ENCODE results near the gene NEURL1. TPM values are rescaled to one million over a fixed set of nuclear protein-coding genes. Genes with fewer than 3 reads are reported as not detected.

The NEURL1 gene
- 0.27 TPM in 1 of 2 replicates, not detected in the other for total RNA-seq (ENCODE audit: low replicate concordance)

GRCh38 chr10:103493362-103493915, at the start of gene NEURL1:
NEURL1 (plus strand) TSS chr10:103493705; CDS start chr10:103494388, 683 bp downstream.
- TF ChIP-seq CTCF (IDR thresholded peaks at IDR 0.05; ENCODE audit: insufficient read depth, low read length), result no peak
- no peak for DNase-seq (ENCODE audit: low read depth)
- H3K4me3 ChIP-seq (ENCODE audit: low read depth, low read length), result peak within 1 kb of the TSS; percentile 56

GRCh38 chr10:103444478-103444877, 49.0 kb upstream of the NEURL1 start:
- no peak overlapping the region for H3K4me3 ChIP-seq (ENCODE audit: low read depth, low read length)
- TF ChIP-seq CTCF (IDR thresholded peaks at IDR 0.05; ENCODE audit: insufficient read depth, low read length), result no peak
- DNase-seq (ENCODE audit: low read depth), result no peak

GRCh38 chr10:103445366-103445765, 48.1 kb upstream of the NEURL1 start:
- no peak for DNase-seq (ENCODE audit: low read depth)
- no peak overlapping the region for H3K4me3 ChIP-seq (ENCODE audit: low read depth, low read length)
- TF ChIP-seq CTCF (IDR thresholded peaks at IDR 0.05; ENCODE audit: insufficient read depth, low read length), result no peak

GRCh38 chr10:103445767-103446567, 47.5 kb upstream of the NEURL1 start:
- peak; percentile 97 for DNase-seq (ENCODE audit: low read depth)
- no peak overlapping the region for H3K4me3 ChIP-seq (ENCODE audit: low read depth, low read length)
- TF ChIP-seq CTCF (IDR thresholded peaks at IDR 0.05; ENCODE audit: insufficient read depth, low read length), result no peak

GRCh38 chr10:103447187-103447586, 46.3 kb upstream of the NEURL1 start:
- no peak for TF ChIP-seq CTCF (IDR thresholded peaks at IDR 0.05; ENCODE audit: insufficient read depth, low read length)
- no peak for DNase-seq (ENCODE audit: low read depth)
- no peak overlapping the region for H3K4me3 ChIP-seq (ENCODE audit: low read depth, low read length)

- H3K4me3 ChIP-seq (ENCODE audit: low read depth, low read length), result peak overlapping the region; percentile 87
- peak; percentile 90 for DNase-seq (ENCODE audit: low read depth)
These were observed 44.8 kb upstream of the NEURL1 start for GRCh38 chr10:103448746-103449145.

More at GRCh38 chr10:103448746-103449145, 44.8 kb upstream of the NEURL1 start:
- TF ChIP-seq CTCF (IDR thresholded peaks at IDR 0.05; ENCODE audit: insufficient read depth, low read length), result no peak

All from fibroblast of the aortic adventitia (primary cell).